OCI-LY1 (cell line): Measurements from ENCODE around the gene RTP5.
"Not testable (repeated sequence)": the region's sequence is repeated elsewhere in the genome, so short reads cannot be mapped to it uniquely, and the experiment has no call there.

ENCODE experiments used
- H2AFZ ChIP-seq: fragments of 200-600 bp; sonication (generic), shearing (Covaris generic); 2 replicates; pipeline ENCODE4 v1.6.0; 2014; ENCODE audit warnings: antibody characterized with exemption, mild to moderate bottlenecking, low read length
- H3F3A ChIP-seq: fragments of 200-600 bp; sonication (generic), shearing (Covaris generic); 2 replicates; pipeline ENCODE4 v1.6.0; 2014; ENCODE audit warnings: mild to moderate bottlenecking, antibody characterized with exemption, low read length, moderate library complexity; ENCODE audit not compliant: insufficient read depth
- H3K27ac ChIP-seq: fragments of 200-600 bp; sonication (generic); 2 replicates; pipeline ENCODE4 v1.5.1; 2014; ENCODE audit warnings: low read length, mixed run types, mild to moderate bottlenecking, low read depth; ENCODE audit not compliant: poor library complexity, severe bottlenecking
- H3K27me3 ChIP-seq: fragments of 200-600 bp; sonication (generic); 2 replicates; pipeline ENCODE4 v1.6.0; 2014; ENCODE audit warnings: antibody characterized with exemption, mild to moderate bottlenecking, low read length, moderate library complexity; ENCODE audit not compliant: insufficient read depth
- H3K36me3 ChIP-seq: fragments of 200-600 bp; sonication (generic); 2 replicates; pipeline ENCODE4 v1.6.1; 2014; ENCODE audit warnings: mild to moderate bottlenecking, antibody characterized with exemption, low read length, moderate library complexity, mixed read lengths; ENCODE audit not compliant: insufficient read depth
- H3K4me1 ChIP-seq: fragments of 200-600 bp; sonication (generic); 2 replicates; pipeline ENCODE4 v1.5.1; 2014; ENCODE audit warnings: mild to moderate bottlenecking, low read length, moderate library complexity; ENCODE audit not compliant: insufficient read depth, severe bottlenecking
- H3K4me2 ChIP-seq: fragments of 200-600 bp; sonication (generic), shearing (Covaris generic); 2 replicates; pipeline ENCODE4 v1.6.1; 2014; ENCODE audit warnings: low read length
- H3K4me3 ChIP-seq: fragments of 200-600 bp; sonication (generic); 2 replicates; pipeline ENCODE4 v1.5.1; 2014; ENCODE audit warnings: low read length, low read depth, mild to moderate bottlenecking, mixed read lengths; ENCODE audit not compliant: poor library complexity, severe bottlenecking
- H3K79me2 ChIP-seq: fragments of 200-600 bp; shearing (Covaris generic); 2 replicates; pipeline ENCODE4 v1.6.1; 2016; ENCODE audit warnings: mixed run types, low read length, mixed read lengths; ENCODE audit not compliant: insufficient read depth
- H3K9ac ChIP-seq: fragments of 200-600 bp; sonication (generic), shearing (Covaris generic); 2 replicates; pipeline ENCODE4 v1.6.1; 2014; ENCODE audit warnings: mild to moderate bottlenecking, low read length, mixed read lengths
- H3K9me2 ChIP-seq: fragments of 200-600 bp; sonication (generic), shearing (Covaris generic); 2 replicates; pipeline ENCODE4 v1.6.1; 2014; ENCODE audit warnings: low read depth, mild to moderate bottlenecking, low read length, mixed read lengths
- H3K9me3 ChIP-seq: fragments of 200-600 bp; shearing (Covaris generic); 2 replicates; pipeline ENCODE4 v1.6.1; 2014; ENCODE audit warnings: low read length, mixed read lengths
- H4K20me1 ChIP-seq: fragments of 200-600 bp; sonication (generic), shearing (Covaris generic); 2 replicates; pipeline ENCODE4 v1.6.0; 2016; ENCODE audit warnings: mild to moderate bottlenecking, low read length; ENCODE audit not compliant: insufficient read depth
- CTCF ChIP-seq: fragments of 200-600 bp; sonication (generic), shearing (Covaris generic); IDR thresholded peaks from 2 replicates; pipeline ENCODE4 v1.5.1; 2017; ENCODE audit warnings: mild to moderate bottlenecking, antibody characterized with exemption, low read length, moderate library complexity, mixed read lengths
- EZH2 ChIP-seq: fragments of 200-600 bp; sonication (generic), shearing (Covaris generic); IDR thresholded peaks from 2 replicates; pipeline ENCODE4 v1.8.0; 2017; ENCODE audit warnings: borderline replicate concordance, mixed run types, mild to moderate bottlenecking, antibody characterized with exemption, low read length, moderate library complexity, mixed read lengths

The RTP5 gene

GRCh38 chr2:241827394-241827793 lies 42.1 kb upstream of the RTP5 start:
- H2AFZ ChIP-seq = no peak overlapping the region
- no peaks in the 10 kb centered on the region; the same call in 1 of the 2 replicates for H3K36me3 ChIP-seq
- no peaks in the 10 kb centered on the region for H3K79me2 ChIP-seq
- no peaks in the 10 kb centered on the region for H3K9me2 ChIP-seq
- H3K4me2 ChIP-seq = no peak overlapping the region
- peaks cover 13% of the 10 kb centered on the region for H3K9me3 ChIP-seq
- TF ChIP-seq EZH2 (no peak), CTCF (no peak)
- H3K4me3 ChIP-seq = no peak overlapping the region
- H3K27me3 ChIP-seq = peaks cover 4% of the 10 kb centered on the region; the same call in 1 of the 2 replicates
- no peaks in the 10 kb centered on the region for H3K4me1 ChIP-seq
- H4K20me1 ChIP-seq = no peaks in the 10 kb centered on the region
- H3K27ac ChIP-seq = no peak overlapping the region
- H3F3A ChIP-seq = no peaks in the 10 kb centered on the region
- no peak overlapping the region for H3K9ac ChIP-seq

DNA sequence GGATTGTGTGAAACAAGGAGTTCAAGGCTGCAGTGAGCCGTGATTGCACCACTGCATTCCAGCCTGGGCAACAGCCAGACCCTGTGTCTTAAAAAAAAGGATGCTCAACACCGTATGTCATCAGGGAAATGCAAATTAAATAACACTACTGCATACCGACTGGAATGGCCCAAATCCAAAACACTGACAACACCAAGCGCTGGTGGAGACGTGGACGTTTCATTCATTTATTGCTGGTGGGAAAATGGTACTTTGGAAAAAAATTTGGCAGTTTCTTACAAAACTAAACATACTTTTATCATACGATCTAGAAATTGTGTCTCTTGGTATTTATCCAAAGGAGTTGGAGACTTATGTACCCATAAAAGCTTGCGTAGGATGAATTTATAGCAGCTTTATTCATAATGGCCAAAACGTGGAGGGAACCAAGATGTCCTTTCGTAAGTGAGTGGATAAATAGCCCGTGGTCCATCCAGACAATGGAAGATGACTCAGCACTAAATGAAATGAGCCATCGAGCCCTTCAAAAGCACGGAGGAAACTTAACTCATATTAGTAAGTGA lies 36.3 kb upstream of the RTP5 start:
- Histone ChIP-seq H3K9me2 (no peaks in the 10 kb centered on the region), H3K9ac (no peak overlapping the region), H3K4me1 (peaks cover 5% of the 10 kb centered on the region), H4K20me1 (no peaks in the 10 kb centered on the region), H3K4me3 (no peak overlapping the region), H3K9me3 (0 out of 2 replicates have a peak, but pooled peaks cover 2% of the 10 kb centered on the region), H3K79me2 (no peaks in the 10 kb centered on the region), H3K27me3 (peaks cover 4% of the 10 kb centered on the region; the same call in 1 of the 2 replicates), H3K36me3 (no peaks in the 10 kb centered on the region; the same call in 1 of the 2 replicates), H3K27ac (no peak overlapping the region), H3F3A (no peaks in the 10 kb centered on the region), H3K4me2 (no peak overlapping the region; the same call in 1 of the 2 replicates), H2AFZ (no peak overlapping the region)
- TF ChIP-seq EZH2 (no peak), CTCF (no peak)

- not testable (repeated sequence) for H3K36me3 ChIP-seq, H2AFZ ChIP-seq, H3K4me1 ChIP-seq, H3K4me3 ChIP-seq, H3K9me3 ChIP-seq, H3K4me2 ChIP-seq, H3K9me2 ChIP-seq, H3K27ac ChIP-seq, H4K20me1 ChIP-seq, H3K79me2 ChIP-seq, H3F3A ChIP-seq, H3K27me3 ChIP-seq, H3K9ac ChIP-seq
Measured at GRCh38 chr2:241833756-241834526, 35.6 kb upstream of the RTP5 start.
